ENCODE data around the gene LYPD3. TPM values are rescaled to one million over a fixed set of nuclear protein-coding genes. Genes with fewer than 3 reads are reported as not detected.

Gene LYPD3
- total and polyA plus RNA-seq, 12 donors: 0.14 to 0.75 (median 0.36) TPM; not detected in 2

DNA sequence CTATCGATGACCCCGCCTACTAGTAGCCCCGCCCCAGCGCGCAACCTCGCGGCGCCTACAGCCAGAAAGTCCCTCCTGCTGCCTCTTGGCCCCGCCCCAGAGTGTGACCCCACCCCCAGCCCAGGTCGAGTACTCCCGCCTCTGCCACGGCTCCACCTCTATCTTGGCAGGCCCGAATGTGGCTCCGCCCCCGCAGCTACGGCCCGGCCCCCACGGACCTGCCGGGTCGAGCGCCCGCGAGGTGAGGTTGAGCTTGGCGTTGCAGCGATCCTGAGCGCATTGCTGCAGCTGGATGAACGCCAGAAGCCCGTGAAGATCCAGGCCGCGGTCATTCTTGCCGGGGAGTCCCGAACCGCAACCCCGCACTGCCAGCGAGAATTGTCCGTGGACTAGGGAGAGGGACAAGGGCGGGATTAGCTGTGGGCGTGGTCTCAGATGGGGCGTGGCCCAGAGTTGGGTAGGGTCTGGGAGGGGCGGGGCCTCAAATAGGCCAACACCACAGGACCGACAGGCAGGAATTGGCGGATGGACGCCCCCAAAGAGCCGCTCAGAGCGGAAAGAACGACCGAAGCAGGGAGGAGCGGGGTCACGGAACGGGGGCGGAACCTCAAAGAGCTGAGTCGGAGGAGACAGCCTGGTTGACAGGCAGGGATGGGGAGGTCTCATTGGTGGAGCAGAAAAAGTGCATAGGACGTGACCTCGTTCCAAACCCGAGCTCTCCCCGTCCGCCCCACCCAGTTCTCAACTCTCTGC lies 1.9 kb downstream of the LYPD3 start:
- no peaks in the 10 kb centered on the region for H3K36me3 ChIP-seq
- H3K9me3 ChIP-seq: no peaks in the 10 kb centered on the region
- peak overlapping the region; percentile 23 to 82 (median 64) for H3K4me3 ChIP-seq
- no peak for TF ChIP-seq CTCF (IDR thresholded peaks at IDR 0.05)
- ATAC-seq: peak; percentile 94 to 97 (median 95)
- peak overlapping the region; percentile 5 to 88 (median 78) for H3K27ac ChIP-seq
- H3K27me3 ChIP-seq: peaks cover 0 to 14% (median 6%) of the 10 kb centered on the region in 7 donors
- intact Hi-C loops (cut with DNase I): loop anchor here in 4 of 10 donors (5.0 kb wide), 2 partner anchors 39 to 59 kb away; partner anchors contain the start of gene PHLDB3 (in 4 of the 4)
- peaks cover 0 to 38% (median 13%) of the 10 kb centered on the region in 9 donors for H3K4me1 ChIP-seq
- DNase-seq: peak; percentile 97 to 99
- 0% methylated on average over 55 to 57 of the region's 57 CpGs for WGBS, 2 donors

DNA sequence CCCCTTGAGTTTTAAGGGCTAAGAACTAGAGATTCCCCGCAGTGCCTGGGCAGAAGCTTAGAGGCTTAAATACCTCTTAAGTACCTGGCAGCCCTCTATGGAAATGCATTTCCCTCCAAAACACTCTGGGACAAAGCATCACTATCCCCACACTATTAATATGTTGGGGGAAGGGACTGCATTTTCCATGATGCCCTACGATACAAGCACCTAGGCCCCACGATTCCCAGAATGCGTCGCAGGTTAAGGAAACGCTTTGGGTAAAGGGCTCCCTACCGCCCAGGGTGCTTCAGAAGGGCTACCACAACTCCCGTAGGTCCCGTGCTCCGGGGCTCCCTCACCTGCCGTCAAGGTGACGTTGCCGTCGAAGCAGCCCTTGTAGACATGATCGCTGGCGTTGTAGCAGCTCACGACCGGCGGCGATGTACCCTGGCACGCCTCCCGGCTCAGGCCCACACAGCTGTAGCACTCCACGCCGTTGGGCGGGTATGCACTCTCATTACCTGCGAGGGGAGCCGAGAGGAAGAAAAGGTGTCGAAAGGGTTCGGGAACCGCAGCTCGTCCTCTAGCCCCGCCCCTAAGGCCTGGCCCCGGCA lies 2.5 kb downstream of the LYPD3 start:
- intact Hi-C loops (cut with DNase I): loop anchor here in 4 of 10 donors (5.0 kb wide), 2 partner anchors 39 to 59 kb away; partner anchors contain the start of gene PHLDB3 (in 4 of the 4)
- no peak for TF ChIP-seq CTCF (IDR thresholded peaks at IDR 0.05)
- ATAC-seq: no peak
- Histone ChIP-seq H3K4me3 (peak overlapping the region; percentile 23 to 82 (median 64)), H3K9me3 (no peaks in the 10 kb centered on the region), H3K27me3 (peaks cover 0 to 14% (median 6%) of the 10 kb centered on the region in 7 donors), H3K36me3 (no peaks in the 10 kb centered on the region), H3K4me1 (peaks cover 0 to 33% (median 13%) of the 10 kb centered on the region in 9 donors), H3K27ac (peak overlapping the region in 8 of 10 donors; percentile 66 to 88 (median 80))
- no peak for DNase-seq
- WGBS, 2 donors: 6 to 11% methylated on average over 33 of the region's 33 CpGs

DNA sequence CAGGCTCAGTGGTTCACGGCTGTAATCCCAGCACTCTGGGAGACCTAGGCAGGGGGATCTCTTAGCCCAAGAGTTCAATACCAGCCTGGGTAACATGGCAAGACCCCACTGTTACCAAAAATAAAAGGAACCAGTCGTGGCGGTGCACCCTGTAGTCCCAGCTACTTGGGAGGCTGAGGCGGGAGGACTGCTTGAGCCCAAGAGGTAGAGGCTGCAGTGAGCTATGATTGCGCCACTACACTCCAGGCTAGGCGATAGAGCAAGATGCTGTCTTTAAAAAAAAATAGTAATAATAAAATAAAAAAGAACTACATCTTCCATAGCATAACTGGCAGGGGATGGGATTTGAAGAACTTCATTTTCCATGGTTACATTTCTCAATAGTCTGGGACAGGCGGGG lies 3.0 kb downstream of the LYPD3 start:
- H3K4me3 ChIP-seq: peak overlapping the region in 2 of 10 donors; percentile 63 to 76
- no peaks in the 10 kb centered on the region for H3K9me3 ChIP-seq
- peaks cover 0 to 14% (median 6%) of the 10 kb centered on the region in 7 donors for H3K27me3 ChIP-seq
- intact Hi-C loops (cut with DNase I): loop anchor here in 4 of 10 donors (5.0 kb wide), 2 partner anchors 40 to 60 kb away; partner anchors contain the start of gene PHLDB3 (in 4 of the 4)
- TF ChIP-seq CTCF (IDR thresholded peaks at IDR 0.05): no peak
- DNase-seq (no peak), ATAC-seq (no peak)
- no peak overlapping the region for H3K27ac ChIP-seq
- no peaks in the 10 kb centered on the region for H3K36me3 ChIP-seq
- H3K4me1 ChIP-seq: peaks cover 0 to 28% (median 13%) of the 10 kb centered on the region in 9 donors
- WGBS, 2 donors: 90 to 91% methylated on average over 7 of the region's 7 CpGs

DNA sequence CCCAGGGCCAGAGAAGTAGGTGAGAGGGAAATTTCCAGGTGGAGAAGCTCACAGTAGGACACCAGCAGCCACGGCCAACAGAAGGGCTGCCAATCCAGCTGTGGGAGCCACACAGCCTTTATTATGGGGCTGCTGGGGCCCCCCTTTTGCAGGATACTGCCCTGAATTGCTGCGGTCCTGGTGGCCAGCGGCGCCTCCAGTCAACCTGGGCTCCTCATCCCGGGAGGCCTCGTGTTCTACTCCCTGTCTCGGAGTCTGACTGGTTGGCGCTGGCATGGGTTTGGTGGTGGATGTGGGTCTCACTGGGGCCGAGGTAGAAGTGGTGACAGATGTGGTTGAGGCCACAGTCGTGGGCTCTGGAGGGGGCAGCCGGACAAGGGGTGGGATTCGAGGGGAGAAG lies 4.1 kb downstream of the LYPD3 start:
- intact Hi-C loops (cut with DNase I): loop anchor here in 4 of 10 donors (5.0 kb wide), 2 partner anchors 41 to 61 kb away; partner anchors contain the start of gene PHLDB3 (in 4 of the 4)
- no peak overlapping the region for H3K27ac ChIP-seq
- H3K4me3 ChIP-seq: no peak overlapping the region
- peaks cover 0 to 26% (median 13%) of the 10 kb centered on the region in 9 donors for H3K4me1 ChIP-seq
- ATAC-seq (no peak), DNase-seq (no peak)
- TF ChIP-seq CTCF (IDR thresholded peaks at IDR 0.05): no peak
- H3K9me3 ChIP-seq: no peaks in the 10 kb centered on the region
- H3K36me3 ChIP-seq: no peaks in the 10 kb centered on the region
- 92% methylated on average over 12 of the region's 12 CpGs for WGBS, 2 donors
- H3K27me3 ChIP-seq: peaks cover 0 to 13% (median 6%) of the 10 kb centered on the region in 7 donors

Data from heart right ventricle (tissue), 16 donors.